ENCODE results near the gene MICAL1. TPM values are rescaled to one million over a fixed set of nuclear protein-coding genes. Genes with fewer than 3 reads are reported as not detected.

MICAL1 gene
- total and polyA plus RNA-seq, 9 donors: 10.3 to 24.0 (median 13.6) TPM

- no peaks in the 10 kb centered on the region for H3K4me1 ChIP-seq (ENCODE audit: insufficient read depth)
- no peak overlapping the region for H3K4me3 ChIP-seq
- H3K9me3 ChIP-seq: no peaks in the 10 kb centered on the region
- intact Hi-C loops (cut with DNase I): no loop called here
- TF ChIP-seq, protein P1, sequence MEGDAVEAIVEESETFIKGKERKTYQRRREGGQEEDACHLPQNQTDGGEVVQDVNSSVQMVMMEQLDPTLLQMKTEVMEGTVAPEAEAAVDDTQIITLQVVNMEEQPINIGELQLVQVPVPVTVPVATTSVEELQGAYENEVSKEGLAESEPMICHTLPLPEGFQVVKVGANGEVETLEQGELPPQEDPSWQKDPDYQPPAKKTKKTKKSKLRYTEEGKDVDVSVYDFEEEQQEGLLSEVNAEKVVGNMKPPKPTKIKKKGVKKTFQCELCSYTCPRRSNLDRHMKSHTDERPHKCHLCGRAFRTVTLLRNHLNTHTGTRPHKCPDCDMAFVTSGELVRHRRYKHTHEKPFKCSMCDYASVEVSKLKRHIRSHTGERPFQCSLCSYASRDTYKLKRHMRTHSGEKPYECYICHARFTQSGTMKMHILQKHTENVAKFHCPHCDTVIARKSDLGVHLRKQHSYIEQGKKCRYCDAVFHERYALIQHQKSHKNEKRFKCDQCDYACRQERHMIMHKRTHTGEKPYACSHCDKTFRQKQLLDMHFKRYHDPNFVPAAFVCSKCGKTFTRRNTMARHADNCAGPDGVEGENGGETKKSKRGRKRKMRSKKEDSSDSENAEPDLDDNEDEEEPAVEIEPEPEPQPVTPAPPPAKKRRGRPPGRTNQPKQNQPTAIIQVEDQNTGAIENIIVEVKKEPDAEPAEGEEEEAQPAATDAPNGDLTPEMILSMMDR (IDR thresholded peaks at IDR 0.05): no peak
- no peak for TF ChIP-seq POLR2A (IDR thresholded peaks at IDR 0.05)
- no peak for TF ChIP-seq EP300 (IDR thresholded peaks at IDR 0.05)
- 39 to 55% (median 49%) methylated on average over 2 of the region's 2 CpGs for WGBS, 3 donors
- no peak overlapping the region for H3K27ac ChIP-seq
- no peak for DNase-seq
- H3K36me3 ChIP-seq: no peaks in the 10 kb centered on the region
- no peaks in the 10 kb centered on the region for H3K27me3 ChIP-seq
Observed at GRCh38 chr6:109490713-109491112, 35.1 kb upstream of the MICAL1 start.

GRCh38 chr6:109488001-109488400 is 32.4 kb upstream of the MICAL1 start:
- TF ChIP-seq POLR2A (IDR thresholded peaks at IDR 0.05): no peak
- TF ChIP-seq EP300 (IDR thresholded peaks at IDR 0.05): no peak
- TF ChIP-seq, protein P1 (IDR thresholded peaks at IDR 0.05): no peak
- H3K9me3 ChIP-seq: no peaks in the 10 kb centered on the region
- no peaks in the 10 kb centered on the region for H3K36me3 ChIP-seq
- no peaks in the 10 kb centered on the region for H3K4me1 ChIP-seq (ENCODE audit: insufficient read depth)
- intact Hi-C loops (cut with DNase I): no loop called here
- H3K27me3 ChIP-seq: no peaks in the 10 kb centered on the region
- H3K4me3 ChIP-seq: no peak overlapping the region
- no peak overlapping the region for H3K27ac ChIP-seq
- no peak for DNase-seq

DNA sequence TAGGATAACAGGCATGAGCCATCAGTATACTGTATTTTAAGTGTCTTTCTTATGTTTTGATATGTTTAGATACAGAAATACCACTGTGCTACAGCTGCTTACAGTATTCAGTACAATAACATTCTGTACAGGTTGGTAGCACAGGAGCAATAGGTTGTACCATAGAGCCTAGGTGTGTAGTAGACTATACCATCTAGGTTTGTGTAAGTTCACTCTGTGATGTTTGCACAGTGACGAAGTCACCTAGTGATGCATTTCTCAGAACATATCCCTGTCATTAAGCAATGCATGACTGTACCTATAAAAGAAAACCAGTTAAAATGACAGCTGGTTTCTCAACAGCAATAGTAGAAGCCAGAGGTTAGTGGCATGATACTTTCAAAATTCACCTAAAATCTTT is 30.5 kb upstream of the MICAL1 start:
- intact Hi-C loops (cut with DNase I): no loop called here
- Histone ChIP-seq H3K36me3 (no peaks in the 10 kb centered on the region), H3K4me3 (no peak overlapping the region), H3K4me1 (ENCODE audit: insufficient read depth) (peaks cover 5% of the 10 kb centered on the region), H3K9me3 (no peaks in the 10 kb centered on the region), H3K27ac (no peak overlapping the region), H3K27me3 (no peaks in the 10 kb centered on the region)
- TF ChIP-seq, protein P1 (IDR thresholded peaks at IDR 0.05): no peak
- WGBS, 3 donors: 85 to 94% (median 90%) methylated on average over 1 of the region's 1 CpG
- DNase-seq: no peak

- H3K4me3 ChIP-seq: no peak overlapping the region
Observed at GRCh38 chr6:109485266-109485935, 29.8 kb upstream of the MICAL1 start.

More at GRCh38 chr6:109485266-109485935, 29.8 kb upstream of the MICAL1 start:
- Histone ChIP-seq H3K36me3 (no peaks in the 10 kb centered on the region), H3K27ac (no peak overlapping the region), H3K4me1 (ENCODE audit: insufficient read depth) (peaks cover 5% of the 10 kb centered on the region), H3K27me3 (no peaks in the 10 kb centered on the region), H3K9me3 (no peaks in the 10 kb centered on the region)
- DNase-seq: no peak
- intact Hi-C loops (cut with DNase I): no loop called here
- TF ChIP-seq, protein P1 (IDR thresholded peaks at IDR 0.05): no peak
- no peak for TF ChIP-seq EP300 (IDR thresholded peaks at IDR 0.05)
- no peak for TF ChIP-seq POLR2A (IDR thresholded peaks at IDR 0.05)
- WGBS, 3 donors: 55 to 56% (median 55%) methylated on average over 3 of the region's 3 CpGs
